GM19043 (cell line): Measurements from ENCODE around the gene MRPS9.
A peak's percentile ranks its signal among the peaks of the same experiment; 100 is the strongest.

Source experiments
- ATAC-seq: cut with Tn5 transposase; IDR thresholded peaks from one replicate; pipeline ENCODE4 v1.9.1; 2021; ENCODE audit warnings: low read depth; ENCODE audit not compliant: unreplicated experiment

MRPS9 gene

DNA sequence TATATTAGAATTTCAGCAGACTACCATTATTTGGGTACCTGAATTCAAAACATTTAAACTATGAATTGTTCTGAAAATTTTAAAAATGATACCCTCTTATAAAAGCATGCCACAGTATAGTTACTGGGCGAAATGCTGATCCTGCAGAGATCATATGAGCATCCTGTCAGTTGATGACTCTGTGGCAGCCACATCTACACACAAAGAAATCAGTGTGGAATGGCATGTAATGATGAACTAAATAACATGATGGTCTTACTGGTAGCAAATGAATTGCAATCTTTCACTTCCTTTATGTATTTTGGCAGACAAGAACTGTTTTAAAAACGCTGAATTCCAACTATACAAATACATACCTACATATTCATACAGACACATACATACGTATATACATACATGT is 38.3 kb downstream of the MRPS9 start:
- ATAC-seq: no peak

DNA sequence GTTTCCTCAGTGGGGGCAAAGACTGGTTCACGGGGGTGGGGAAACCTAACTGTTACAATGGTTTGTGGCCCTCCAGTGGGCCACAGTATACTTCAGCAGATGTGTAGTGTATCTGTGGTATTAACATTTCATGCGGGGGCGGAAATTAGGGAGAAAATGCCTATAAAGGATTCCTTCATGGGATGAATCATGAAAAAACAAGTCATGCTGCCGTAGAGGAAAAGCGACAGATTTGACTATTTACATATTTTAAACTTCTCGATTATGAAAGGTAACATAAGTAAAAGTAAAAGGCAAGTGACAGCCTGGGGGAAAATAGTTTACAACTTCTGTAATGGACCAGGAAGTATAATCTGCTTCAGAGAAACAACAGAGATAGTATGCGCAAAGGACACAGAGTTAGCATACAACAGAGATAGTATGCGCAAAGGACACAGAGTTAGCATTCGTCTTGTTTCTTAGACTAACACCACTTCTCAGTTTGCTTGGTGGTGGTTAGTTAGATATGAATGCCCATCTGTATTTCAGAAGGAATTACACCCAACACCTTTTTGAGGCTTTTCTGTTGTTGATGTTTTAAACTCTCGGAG is 41.1 kb downstream of the MRPS9 start:
- ATAC-seq: no peak

DNA sequence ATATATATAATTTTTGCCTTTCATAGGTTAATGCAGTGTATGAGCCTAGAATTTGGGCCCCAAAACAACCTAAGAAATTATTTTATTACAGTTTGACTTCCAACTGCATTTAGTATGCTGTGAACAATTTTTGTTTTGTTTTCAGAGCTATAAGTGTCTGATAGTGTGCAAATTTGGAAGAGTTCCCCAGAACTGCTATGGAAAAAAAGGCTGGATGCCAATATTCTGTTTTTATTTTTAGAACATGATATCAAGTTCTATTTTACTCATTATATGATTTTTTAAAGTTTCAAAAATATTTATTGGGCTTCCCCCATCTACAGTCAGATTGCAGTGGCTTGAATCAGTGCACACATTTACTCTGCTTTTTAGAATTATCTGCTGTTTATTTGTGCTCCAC is 42.6 kb downstream of the MRPS9 start:
- ATAC-seq: no peak

DNA sequence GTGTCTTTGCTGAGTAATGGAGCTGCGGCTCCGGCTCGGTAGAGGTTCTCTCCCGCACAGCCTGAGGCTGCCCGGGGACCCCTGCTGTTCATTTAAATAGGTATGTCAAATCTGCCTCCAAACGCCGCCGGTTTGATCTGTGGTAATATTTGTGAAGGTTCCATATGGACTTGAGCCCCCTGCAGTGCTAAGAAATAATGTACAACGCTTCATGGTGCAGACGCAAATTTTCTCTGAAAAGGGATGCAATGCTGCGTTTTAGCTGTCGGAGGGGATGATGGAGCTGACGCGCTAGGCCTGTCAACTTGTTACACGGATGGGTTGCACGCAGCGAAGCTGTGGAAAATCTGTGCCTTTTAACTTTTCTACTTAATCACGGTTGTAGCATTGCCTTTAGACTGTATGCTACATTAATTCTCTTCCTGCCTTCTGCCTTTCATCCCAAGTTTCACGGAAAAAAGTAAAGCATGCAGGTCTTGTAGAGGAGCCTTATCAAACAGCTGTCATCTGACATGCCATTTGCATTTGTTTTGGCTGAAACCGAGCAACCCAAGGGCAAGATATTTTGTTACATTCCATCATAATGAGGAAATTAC is 43.2 kb downstream of the MRPS9 start:
- ATAC-seq: no peak

DNA sequence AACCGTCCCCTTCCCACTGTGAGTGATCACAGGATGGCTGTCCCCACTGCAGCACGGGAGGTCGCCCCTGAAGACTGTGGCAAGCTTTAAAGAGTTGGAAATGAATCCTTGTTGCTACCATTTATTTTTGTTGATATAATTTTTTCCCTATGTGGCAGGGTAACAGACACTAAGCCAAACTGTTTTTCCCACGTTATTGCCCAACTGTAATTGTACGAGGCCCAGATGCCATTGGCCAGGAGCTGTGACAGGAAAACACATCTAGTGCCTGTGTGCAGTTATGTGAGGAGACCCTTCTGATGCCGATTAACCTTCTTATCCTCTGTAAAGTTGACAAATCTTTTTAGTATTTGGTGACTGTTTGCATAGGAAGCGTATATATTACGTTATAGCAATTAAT is 44.2 kb downstream of the MRPS9 start:
- no peak for ATAC-seq

DNA sequence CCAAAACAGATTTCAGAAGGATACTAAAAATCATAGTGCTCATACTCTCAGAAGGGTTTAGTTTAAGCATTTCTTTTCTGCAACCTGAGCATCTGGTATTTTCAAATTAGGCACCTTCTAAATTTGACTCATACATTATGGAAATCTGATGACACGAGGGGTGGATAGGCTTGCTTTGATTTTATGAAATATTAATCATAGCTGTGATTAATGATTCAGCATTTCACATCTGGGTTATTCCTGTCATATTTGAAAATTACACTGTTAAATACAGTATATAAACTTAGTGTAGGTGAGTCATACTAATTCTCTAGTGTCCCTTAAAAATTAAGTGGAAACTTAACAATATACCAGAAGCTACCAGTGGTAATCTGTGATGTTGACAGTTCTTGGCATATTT is 47.7 kb downstream of the MRPS9 start:
- ATAC-seq: no peak

DNA sequence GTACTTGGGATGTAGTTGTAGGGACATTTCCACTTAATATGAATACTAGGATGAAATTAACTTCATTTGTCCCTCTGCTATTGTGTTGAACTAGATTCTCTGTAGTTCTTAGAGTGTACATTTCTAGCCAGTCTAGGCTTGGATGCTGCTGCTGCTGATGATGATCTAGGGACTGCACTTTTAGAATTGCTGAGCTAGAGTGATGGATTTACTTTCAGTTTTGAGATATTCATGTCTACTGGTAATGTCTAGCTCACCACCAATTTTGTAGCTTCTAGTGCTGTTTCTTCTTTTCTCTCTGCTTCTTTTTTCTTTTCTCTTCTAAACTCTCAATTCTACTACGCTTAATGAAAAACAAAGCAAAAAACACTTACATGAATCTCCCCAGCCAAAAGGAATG is 49.4 kb downstream of the MRPS9 start:
- no peak for ATAC-seq

DNA sequence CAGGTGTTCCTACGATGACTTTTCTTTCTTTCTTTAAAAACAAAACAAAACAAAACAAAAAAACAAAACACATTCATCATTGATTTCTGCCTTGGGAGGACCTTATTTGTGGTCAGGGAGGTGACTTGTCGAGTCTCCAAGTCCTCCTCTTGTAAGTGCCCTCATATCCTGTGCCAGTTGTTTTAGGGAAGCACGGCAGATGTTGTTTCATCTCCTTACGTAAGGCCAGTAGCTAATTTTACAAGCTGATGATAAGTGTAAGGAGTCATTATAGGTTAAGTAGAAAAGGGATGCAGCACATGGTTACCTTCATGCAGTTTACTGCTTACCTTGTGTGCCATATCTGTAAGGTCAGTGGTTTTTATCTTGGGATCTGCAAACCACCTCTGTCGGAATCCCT is 52.2 kb downstream of the MRPS9 start:
- ATAC-seq: no peak

DNA sequence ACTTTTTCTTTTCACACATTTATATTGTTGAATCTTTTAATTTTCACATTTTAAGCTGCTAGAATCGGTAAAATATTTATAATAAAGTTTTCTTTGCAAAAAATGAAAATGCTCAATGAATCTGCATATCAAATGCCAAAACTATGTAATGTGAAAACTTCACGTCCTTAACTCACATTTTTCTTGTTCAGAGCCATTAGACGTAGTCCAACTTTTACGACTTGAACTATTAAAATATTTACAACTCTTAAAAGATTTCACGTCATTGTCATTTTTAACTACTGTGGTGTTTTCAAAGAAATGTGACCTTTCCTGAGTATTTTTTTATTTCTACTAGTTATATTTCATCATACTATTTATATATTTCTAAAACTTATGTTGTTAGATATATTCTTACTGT is 54.9 kb downstream of the MRPS9 start:
- no peak for ATAC-seq

DNA sequence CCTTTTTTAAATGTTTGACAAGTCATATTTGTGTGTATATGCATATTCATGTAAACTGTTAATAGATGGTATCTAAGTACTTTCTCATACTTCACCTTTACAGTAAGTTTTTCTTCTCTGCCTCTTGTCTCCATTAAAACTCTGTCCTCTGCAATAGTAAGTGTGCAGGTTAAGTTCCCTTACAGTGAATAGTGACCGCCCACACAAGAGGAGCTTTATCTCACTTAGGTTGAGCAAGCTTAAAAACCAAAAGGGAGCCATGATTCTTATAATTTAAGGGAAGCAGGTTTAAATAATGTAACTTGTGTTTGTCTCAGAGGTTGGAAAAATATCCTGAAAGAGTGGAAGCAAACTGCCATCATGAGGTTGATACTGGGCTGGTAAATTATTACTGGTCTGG is 61.3 kb downstream of the MRPS9 start:
- ATAC-seq: no peak

DNA sequence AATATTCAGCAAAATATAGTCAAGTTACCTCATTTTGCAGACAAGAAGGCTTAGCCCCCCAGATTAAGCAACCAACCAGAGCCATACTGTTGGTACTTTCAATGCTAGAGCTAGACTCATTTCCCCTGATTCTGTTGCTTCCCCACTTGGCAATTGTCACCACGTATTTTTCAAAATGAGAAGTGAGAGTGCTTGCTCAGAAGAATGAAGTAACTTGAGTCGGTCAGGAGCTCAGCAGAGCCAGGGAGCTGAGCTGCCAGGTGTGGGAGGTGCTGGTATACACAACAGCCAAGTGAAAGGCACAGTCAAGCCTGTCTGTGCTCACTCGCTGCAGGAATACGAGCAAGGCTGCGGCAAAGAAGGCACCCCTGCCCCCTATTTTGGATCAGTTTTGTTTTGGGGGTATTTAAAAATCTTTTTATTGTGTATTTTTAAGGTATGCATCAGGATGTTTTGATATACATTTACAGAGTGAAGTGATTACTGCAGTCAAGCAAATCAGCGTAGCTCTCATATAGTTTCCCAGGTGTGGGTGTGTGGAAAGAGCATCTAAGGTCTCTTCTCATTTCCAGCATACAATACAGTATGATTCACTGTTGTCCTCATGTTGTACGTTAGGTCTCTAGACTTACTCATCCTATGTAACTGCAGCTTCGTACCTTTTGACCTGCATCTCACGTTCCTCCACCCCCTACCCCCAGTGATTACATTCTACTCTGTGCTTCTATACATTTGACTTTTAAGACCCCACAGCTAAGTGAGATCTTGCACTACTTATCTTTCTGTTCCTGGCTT is 62.4 kb downstream of the MRPS9 start:
- ATAC-seq: no peak

DNA sequence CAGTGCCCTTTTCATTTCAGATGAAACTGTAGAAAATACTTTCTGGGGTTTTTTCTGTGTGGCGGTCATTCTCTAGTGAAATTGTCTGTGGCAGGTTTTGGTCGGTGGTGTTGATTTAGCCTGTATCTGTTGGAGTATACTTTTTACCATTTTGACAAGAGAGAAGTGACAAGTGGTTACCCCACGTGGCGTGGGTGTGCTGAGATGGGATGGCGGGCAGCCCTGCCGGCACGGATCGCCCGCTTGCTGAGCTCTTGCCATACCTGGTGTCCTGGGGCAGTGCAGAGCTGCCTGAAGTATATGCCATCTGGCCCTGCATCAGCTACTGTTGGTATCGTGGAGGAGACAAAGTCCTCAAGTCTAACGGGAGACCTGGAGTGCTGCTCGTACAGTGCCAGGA is 64.1 kb downstream of the MRPS9 start:
- ATAC-seq: no peak

DNA sequence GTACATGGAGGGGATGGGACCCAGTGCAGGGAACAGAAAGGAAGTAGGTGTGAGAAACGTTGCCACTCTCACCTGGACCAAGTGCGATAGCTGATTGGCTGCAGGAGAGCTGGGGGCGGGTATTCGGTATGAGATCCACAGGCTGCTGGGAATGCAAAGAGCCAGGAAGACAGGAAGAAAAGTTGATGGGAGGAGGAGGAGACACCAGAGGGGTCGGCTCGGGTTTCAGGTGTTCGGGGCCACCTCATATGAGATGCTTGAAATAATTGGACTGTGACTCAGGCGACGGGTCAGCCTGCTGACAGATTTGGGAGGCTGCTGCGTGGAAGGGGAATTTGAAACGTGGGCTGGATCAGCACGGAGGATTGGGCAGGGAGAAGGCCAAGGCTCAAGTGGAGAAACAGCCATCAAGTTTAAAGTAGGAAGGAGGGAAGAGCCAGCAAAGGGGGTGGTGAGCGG is 65.1 kb downstream of the MRPS9 start:
- ATAC-seq: no peak

DNA sequence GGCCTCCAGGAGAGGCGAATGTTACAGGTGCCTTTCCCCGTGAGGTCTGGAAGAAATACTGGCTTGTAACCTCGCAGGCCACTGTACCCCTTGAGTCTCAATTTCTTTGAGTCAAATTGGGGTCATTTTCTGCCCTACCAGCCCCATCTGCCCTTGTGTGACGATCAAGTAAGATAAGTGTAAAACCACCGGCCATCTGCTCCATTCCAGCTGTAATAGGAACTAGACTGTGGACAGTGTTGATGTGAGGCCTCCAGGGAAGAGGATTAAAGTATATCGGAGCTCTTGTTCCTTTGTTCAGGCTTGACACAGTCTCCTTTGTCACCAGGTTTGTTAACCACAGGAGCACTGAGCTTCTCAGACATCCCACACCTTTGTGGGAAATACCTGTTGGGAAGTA is 65.6 kb downstream of the MRPS9 start:
- no peak for ATAC-seq

DNA sequence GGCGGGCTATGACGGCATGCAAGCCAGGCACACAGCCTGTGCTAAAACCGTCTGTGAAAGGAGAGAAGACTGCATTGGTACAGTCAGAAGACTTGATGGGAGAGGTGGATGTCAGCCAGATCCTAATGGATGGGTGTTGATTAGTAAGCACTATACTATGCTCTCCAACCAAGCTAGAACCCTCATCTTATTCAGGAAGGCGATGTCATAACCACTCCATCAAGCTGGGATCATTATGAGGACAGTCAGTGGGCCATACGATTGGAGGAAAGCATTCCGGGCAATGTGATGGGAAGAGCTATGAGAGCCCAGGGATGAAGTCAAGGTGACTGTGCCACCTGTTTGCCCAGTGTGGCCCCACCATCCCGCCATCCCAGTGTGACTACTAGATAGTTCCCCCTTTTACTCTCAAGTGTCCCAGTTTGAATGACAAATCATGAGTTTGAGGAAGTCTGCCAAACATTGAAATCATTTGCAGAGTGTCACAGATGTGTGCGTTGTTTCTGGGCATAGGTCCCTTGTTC is 66.4 kb downstream of the MRPS9 start:
- no peak for ATAC-seq

DNA sequence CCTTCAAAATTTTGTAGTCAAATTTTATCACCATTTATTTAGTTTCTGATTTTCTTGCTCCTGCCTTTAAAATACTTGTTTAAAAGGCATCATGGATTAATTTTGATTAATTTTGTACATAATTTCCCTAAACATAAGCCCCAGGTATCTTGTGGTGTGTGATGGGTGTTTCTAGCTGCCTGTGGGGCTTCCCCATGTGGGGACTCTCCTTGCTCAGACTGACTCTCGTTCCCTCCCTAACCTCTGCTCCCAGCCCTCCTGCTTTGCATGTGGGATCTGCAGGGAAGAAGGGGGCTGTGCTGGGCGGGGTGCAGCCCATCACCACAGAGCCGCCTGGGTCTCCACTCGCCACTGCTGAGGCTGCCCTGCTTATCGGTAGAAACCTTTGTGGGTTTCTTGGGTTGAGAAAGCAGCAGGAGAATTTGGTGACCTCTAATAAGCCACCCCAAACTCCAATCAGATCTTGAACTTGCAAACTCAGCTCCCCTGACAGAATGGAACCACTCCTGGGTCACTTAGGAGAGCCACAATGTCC is 72.5 kb downstream of the MRPS9 start:
- ATAC-seq: no peak

DNA sequence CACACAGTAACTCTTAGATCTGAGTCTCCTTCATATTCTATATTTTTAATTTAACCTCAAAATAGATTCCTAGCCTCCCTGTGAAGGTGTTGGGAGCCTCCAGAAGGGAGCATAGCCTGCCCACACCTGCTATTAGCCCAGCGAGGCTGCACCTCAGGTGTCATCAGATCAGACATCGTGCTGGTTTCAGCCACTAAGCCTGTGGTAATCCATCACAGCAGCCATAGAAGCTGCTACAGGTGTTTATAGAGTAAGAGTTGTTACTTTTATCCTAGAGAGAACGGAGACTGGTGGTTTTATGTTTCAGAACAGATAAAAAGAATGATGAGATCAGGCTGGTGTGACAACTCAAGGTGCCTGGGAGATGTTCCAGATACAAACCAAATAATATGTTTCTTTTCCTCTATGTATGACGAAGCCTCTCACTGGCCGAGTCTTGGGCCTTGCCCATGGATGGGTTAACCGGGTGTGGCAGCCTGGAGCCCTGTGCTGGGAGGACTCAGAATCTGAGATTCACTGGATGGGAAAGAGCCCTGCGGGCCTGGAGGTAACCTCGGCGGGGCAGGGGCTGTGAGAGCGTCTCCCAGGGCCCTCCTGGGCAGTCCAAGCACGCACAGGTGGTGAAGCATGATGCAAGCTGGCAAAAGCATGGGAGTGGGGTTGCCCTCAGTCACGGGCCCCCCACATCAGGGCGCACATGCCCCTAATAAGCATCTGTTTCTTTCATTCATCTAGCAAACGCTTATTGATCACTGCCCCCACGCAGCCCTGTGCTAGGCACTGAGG is 73.7 kb downstream of the MRPS9 start:
- ATAC-seq: no peak

DNA sequence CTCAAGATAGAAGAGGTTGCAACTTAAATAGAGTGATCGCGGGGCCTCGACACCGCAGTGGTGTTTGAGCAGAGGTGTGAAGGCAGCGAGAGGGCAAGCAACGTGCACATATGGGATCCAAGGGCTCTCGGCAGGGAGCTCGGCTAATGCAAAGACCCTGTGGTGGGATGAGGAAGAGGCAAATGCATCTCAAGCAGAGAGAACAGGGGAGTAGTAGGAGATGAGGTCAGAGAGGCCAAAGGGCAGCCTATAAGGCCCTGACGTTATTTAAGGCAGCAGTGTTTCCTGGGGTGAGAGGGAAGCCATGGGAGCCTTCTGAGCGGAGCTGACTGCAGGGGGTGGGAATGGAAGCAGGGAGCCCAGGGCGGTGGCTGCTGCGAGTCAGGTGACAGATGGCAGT is 74.5 kb downstream of the MRPS9 start:
- no peak for ATAC-seq

DNA sequence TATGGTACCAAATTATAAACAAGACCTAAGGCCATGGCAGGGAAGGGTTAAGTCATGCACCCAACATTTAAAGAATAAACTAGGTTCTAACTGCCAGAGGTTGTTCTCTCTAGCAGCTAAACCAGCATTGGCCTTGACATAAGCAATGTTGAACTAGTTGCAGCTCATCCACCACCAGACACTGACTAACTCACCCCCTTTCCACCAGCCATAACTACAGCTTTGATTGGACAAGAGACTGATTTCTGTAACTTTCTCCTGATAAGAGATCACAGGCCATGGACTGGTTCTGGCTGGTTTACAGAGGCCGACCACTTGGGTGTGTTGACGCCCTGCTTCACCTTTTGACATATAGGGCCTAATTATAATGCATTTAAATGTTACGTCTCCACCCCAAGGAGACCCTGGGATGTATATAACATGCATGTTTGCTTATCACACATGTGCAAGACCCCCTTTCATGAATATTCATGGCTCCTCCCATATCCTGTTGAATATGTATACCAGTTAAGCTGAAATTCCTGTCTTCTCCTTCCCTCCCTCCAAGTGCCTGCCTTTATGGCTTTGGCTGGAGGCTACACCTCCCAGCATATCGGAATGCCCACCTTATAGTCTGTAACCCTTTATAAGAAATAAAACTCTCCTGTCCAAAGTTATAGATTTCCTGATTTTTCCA is 75.9 kb downstream of the MRPS9 start:
- no peak for ATAC-seq

DNA sequence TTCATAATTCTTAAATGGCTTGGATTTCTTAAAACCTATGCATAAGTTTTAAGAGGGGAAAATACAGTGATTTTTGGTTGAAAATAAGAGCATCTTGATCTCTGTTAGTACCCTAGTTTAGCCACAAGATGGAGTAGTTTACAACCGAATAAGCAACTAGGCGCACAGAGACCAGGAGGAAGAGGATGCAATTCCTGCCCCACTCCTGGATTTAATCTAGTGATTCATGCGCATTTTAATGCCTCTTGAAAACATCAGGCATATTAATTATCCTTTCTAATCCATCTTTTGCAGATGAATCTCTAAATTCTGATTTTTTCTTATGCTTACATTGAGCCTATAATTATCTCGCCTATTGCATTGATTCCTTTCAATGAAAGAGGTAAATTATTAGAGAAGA is 76.7 kb downstream of the MRPS9 start:
- ATAC-seq: peak; percentile 42
